ENCODE data around the gene PRDM11.
"Not testable (repeated sequence)": the region's sequence is repeated elsewhere in the genome, so short reads cannot be mapped to it uniquely, and the experiment has no call there.

PRDM11 gene

GRCh38 chr11:45237711-45238315 lies 91.4 kb downstream of the PRDM11 start:
- no peak for DNase-seq

GRCh38 chr11:45238724-45239123 lies 92.3 kb downstream of the PRDM11 start:
- no peak for DNase-seq

GRCh38 chr11:45239733-45240132 lies 93.3 kb downstream of the PRDM11 start:
- no peak for DNase-seq

- DNase-seq, result no peak
Observed at GRCh38 chr11:45243967-45244366, 97.5 kb downstream of the PRDM11 start.

GRCh38 chr11:45245218-45246045 lies 99.0 kb downstream of the PRDM11 start:
- DNase-seq, result no peak

- no peak for DNase-seq
Observed at GRCh38 chr11:45246241-45246640, 99.8 kb downstream of the PRDM11 start.

GRCh38 chr11:45247433-45247832 lies 101.0 kb downstream of the PRDM11 start:
- no peak for DNase-seq

- no peak for DNase-seq
Observed at GRCh38 chr11:45248501-45249011, 102.1 kb downstream of the PRDM11 start.

- DNase-seq, result not testable (repeated sequence)
Observed at GRCh38 chr11:45249372-45249771, 102.9 kb downstream of the PRDM11 start.

- no peak for DNase-seq
Observed at GRCh38 chr11:45250035-45250718, 103.7 kb downstream of the PRDM11 start.

- peak in 1 of 2 experiments; percentile 8 for DNase-seq
Observed at GRCh38 chr11:45252134-45252856, 105.9 kb downstream of the PRDM11 start.

GRCh38 chr11:45252877-45253276 lies 106.4 kb downstream of the PRDM11 start:
- no peak for DNase-seq

- no peak for DNase-seq
Observed at GRCh38 chr11:45253640-45254039, 107.2 kb downstream of the PRDM11 start.

GRCh38 chr11:45254070-45254469 lies 107.6 kb downstream of the PRDM11 start:
- DNase-seq, result peak in 1 of 2 experiments; percentile 6

- no peak for DNase-seq
Observed at GRCh38 chr11:45258982-45259530, 112.6 kb downstream of the PRDM11 start.

GRCh38 chr11:45259592-45259991 lies 113.2 kb downstream of the PRDM11 start:
- peak; percentile 24 to 28 for DNase-seq

GRCh38 chr11:45260071-45260470 lies 113.6 kb downstream of the PRDM11 start:
- DNase-seq, result no peak

GRCh38 chr11:45262900-45263299 lies 116.5 kb downstream of the PRDM11 start:
- no peak for DNase-seq

- DNase-seq, result no peak
Observed at GRCh38 chr11:45263773-45264172, 117.3 kb downstream of the PRDM11 start.

- DNase-seq, result no peak
Observed at GRCh38 chr11:45264839-45265515, 118.5 kb downstream of the PRDM11 start.

- DNase-seq, result no peak
Observed at GRCh38 chr11:45265969-45266675, 119.7 kb downstream of the PRDM11 start.

All from SW 1271 (cell line).